Measurements from ENCODE around the gene TMEM266.

Gene TMEM266

DNA sequence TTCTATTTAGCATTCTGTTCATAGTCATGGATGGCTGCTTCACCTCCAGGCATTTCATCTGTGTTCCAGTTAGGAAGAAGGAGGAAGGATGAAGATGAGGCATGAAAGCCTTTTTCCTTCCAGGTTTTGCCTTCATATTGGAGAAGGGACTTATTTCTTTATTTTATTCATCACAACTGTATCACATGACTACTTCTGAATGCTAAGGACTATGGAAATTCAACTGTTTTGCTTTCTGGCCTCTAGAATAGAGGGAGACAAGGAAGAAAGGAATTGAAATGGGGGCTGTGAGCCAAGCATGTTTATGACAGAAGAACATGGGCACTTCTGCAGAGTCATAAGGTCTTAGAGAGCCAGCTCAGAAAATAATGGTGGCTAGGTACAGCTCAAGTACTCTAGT is 10.4 kb downstream of the TMEM266 start:
- no peak for DNase-seq

DNA sequence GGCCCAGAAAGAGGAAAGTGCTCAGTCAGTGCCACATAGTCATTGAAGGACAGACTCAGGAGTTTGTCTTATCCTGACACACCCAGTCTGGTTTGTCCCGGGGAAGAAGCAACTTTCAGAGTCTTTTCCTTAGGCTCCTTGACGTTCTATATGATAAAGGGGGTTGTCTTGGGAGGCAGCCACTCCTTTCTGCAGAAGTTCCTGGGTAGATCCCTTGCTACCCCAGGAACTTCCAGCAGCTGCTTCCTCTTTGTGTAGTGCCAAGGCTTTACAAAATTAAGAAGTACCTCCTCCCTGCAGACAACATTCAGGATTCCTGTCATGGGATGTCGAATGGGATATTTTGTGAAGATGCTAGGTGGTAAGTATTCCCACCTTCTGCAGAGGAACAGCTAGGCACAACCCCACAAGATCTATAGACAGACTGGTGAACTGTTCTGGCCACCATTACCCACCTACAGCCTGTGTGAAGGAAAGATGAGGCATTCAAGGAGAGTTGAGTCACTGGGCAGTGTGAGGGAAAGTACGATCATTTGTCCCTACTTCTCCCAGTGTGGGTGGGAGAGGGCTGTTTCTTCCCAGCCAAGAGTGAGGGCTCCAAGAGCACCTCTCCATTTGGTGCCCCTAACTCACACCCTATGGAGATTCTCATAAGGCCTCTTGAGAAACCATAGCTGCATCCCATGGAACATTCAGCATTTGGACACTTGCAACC is 11.3 kb downstream of the TMEM266 start:
- no peak for DNase-seq

DNA sequence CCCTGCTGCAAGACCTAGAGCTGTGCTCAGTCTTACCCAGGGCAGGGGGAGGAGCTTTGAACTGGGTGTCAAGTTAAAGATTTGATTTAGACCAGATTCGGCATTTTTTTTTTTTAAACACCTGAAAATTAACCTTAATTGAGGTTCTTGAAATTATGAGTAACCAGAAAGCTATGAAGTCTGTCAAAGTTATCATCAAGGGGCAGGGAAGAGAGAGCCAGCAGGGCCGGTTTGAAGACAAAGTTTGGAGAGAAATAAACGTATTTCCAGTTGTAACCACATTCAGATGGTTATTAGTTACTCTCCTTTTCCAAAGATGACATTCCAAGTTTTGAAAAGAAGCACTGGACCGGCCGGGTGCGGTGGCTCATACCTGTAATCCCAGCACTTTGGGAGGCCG is 12.0 kb downstream of the TMEM266 start:
- no peak for DNase-seq

DNA sequence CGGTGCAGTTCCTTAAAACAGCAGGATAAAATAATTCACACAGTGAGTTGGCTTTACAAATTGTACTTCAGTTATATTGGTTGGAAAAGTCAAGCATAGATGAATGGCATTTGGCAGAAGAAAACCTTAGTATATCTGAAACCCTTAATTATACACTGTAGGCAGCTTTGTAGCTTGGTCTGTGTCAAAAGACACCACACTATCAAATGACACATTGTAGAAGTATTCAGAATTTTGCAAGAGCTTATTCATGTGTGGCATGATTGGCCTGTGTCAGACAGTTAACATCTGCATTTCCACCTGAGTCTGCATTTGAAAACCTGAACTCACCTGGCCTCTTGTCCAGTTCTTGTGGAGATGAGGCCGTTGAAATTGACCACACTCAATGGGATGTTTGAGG is 13.8 kb downstream of the TMEM266 start:
- no peak for DNase-seq

DNA sequence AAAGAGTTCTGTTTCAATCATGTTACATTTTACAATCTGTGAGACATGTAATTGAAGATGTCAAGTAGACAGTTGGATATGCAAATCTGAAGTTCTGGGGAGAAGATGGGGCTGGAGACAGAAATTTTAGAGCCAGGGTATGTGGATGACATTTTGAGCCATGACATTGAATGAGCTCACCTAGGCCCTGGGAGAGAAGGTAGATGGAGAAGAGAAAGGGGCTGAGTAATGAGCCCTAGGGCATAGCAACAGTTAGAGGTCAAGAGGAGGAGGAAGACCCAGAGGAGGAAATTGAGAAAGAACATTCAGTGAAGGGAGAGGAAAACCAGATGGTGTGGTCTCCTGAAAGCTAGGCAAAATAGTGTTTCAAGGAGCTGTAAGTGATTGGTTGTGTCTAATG is 15.3 kb downstream of the TMEM266 start:
- no peak for DNase-seq

DNA sequence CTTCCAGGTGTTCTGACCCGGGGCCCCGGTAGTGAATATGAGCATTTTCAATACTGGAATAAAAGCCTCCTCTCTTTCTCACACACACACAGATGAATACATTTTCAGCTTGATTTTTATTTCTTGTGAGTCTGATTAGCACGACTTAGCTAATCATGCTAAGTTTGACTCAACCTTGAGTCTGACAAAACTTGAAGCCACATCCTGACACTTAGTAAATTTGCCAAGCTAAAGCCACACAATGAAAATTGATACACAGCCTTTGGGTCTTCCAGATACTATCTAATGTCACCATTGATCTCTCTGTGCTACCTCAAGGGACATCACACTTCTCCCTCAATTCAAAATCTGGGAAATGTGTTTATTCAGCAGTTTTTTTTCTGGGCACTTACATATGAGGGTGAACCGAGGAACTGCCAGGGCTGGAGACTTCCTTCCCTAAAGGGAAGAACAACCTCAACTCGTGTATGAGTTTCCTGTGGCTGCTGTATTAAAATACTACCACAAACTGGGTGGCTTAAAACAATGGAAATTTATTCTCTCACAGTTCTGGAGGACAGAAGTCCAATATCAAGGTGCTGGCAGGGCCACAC is 18.6 kb downstream of the TMEM266 start:
- no peak for DNase-seq

DNA sequence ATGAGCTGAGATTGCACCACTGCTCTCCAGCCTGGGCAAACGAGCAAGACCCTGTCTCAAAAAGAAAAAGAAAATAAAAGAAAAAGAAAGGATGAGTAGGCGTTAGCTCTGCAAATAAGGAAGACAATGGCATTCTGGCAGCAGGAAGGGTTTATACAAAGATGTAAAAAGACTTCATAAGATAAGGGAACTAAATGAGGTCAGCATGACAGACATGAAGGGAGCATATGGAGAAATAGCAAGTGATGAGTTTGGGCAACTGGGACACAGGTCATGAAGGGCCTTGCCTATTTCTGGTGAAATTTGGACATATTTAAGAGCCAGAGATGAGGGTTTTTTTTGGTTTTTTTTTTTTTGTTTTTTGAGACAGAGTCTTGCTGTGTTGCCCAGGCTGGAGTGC is 24.5 kb downstream of the TMEM266 start:
- DNase-seq, result no peak

DNA sequence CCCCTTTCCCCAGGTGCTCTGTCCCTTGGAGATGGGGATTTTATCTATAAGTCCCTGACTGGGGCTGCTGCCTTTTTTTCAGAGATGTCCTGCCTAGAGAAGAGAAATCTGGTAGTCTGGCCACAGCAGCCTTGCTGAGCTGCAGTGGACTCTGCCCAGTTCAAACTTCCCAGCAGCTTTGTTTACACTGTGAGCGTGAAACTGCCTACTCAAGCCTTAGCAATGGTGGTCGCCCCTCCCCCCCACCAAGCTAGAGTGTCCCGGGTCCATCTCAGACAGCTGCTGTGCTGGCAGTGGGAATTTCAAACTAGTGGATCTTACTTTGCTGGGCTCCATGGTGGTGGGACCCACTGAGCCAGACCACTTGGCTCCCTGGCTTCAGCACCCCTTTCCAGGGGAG is 38.9 kb downstream of the TMEM266 start:
- DNase-seq, result no peak

DNA sequence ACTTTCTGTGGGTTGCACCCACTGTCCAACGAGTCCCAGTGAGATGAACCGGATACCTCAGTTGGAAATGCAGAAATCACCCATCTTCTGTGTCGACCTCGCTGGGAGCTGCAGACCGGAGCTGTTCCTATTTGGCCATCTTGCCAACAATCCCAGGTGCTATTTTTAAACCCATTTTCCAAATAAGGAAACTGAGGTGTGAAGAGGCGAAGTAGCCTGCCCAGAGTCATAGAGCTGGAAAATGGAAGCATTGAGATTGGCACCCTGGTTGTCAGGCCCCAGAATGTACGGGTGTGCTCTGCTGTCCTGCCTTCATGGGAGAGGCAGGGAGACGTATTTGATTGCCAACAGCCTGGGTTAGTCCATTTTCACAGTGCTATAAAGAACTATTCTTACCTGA is 39.6 kb downstream of the TMEM266 start:
- no peak for DNase-seq

DNA sequence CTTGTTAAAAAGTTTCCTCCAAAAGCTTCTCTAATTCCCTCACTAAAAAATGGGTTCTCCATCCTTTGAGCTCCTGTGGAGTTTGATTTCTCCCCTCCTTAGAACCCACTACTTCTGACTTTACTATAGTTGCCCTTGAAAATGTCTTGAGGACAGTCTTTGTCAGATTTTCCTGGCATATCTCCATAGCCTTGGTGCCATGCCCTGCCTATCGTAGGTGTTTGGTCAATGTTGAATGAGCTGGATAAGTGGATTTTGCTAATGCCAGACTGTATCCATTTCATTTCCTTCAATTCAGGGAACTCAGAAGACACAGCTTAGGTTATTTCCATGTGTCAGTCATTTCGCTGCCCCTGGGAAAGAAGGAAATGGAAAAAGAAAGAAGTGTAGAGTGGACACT is 40.6 kb downstream of the TMEM266 start:
- DNase-seq, result no peak

DNA sequence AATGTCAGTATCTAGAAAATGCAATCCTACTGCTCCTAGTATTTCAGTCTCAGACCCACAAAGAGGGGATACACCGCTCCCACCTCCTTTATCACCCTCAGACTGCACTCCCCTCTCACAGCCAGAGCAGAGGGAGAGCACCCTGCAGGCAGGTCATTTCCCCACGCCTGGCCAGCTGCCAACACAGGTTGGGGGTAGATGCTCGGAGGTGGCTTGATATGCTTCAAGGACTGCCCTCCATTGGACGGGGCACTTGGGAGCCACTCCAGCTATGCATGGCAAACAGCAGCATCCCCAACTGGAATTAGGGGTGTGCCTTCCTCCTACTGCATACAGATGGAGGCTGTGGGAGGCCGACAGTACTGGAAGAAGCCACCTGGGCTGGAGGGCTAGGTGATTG is 41.9 kb downstream of the TMEM266 start:
- DNase-seq, result no peak

DNA sequence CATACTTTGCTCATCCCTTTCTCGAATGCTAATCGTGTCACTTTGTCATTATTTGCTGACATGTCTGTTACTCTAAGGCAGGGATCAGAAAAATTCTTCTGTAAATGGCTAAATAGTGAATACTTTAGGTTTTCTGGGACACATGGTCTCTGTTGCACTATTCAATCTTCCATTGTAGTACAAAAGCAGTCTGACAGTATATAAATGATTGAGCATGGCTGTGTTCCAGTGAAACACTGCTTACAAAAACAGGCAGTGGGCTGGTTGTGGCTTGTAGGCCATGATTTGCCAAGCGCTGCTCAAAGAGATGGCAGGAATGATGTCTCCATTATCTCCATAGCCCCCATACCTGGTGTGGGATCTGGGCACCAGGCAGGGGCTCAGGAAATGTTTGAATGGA is 45.6 kb downstream of the TMEM266 start:
- no peak for DNase-seq

DNA sequence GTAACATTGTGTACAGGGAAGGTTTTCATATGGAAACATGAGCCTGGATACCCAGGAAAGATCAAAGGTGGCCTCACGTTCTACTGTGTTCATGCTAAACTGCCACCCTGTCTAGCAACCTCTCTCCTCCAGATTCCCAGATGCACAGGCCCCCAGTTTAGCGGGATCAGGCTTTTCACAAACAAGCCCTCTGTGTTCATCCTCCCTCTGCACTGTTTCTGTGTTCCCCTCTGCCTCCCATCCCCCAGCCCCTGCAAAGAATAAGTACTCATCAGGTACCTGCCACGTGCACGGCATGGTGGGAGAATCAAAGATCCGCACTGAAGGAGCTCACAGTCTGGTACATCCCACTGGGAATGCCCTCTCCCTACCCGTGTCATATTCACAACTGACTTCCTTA is 46.1 kb downstream of the TMEM266 start:
- DNase-seq, result no peak

DNA sequence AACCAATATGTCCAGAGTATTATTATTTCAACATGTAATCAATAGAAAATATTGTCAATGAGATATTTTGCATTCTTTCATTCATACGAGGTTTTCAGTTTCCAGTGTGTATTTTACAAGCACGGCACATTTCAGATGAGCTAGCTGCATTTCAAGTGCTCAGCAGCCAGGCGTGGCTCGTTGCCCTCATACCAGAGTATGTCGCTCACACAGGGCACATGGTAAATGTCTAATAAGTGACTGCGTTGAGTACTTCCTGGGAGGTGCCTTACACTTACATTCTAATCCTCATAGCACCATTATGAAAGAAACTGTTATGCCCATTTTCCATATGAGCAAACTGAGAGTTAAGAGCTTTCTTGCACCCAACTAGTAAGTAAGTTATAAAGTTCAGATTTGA is 47.4 kb downstream of the TMEM266 start:
- no peak for DNase-seq

DNA sequence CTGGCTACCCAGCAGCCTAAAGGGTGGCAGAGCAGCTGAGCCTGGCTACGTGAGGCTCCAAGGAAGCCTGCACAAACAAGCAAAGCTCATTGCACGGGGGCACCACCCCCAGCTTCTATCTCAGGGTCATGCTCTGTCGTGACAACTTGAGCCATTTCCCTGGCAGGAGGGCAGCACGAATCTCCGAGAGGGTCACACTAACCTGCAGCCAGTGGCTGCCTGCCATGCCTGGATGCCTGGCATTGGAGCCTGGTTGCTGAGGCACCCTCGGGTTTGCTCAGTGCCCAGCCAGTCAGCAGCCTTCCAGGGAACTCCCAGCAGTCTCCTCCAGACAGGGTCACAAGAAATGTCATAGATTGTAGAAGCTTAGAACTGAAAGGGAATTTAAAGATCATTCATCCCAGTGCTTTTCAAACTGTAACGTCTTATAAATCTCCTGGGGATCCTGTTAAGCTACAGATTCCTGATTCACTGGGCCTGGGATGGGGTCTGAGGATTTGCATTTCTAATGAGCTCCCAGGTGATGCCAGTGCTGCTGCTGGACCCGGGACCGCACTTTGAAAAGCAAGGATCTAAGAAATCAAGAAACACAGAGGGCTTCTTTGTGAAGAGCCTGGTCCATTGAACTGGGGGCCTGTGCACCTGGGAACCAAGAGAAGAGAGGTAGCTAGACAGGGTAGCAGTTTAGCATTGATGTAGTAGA is 48.4 kb downstream of the TMEM266 start:
- no peak for DNase-seq

DNA sequence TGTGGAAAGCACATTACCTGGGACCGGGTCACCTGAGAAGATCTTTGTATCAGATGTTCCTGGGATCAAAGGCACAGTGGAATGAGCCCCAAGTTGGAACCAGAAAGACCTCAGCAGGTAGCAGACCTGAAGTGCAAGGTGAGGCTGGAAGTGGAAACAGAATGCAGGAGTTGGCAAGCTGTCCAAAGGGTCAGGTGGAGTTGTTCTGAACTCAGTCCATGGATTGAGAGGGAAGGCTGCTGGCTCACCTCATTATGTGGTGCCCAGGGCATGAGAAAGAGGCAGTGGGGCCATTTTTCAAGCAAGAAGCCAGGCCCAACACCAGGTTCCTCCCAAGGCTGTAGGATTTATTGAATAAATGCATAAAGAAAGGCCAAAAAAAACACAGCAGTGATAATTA is 49.3 kb downstream of the TMEM266 start:
- DNase-seq, result no peak

DNA sequence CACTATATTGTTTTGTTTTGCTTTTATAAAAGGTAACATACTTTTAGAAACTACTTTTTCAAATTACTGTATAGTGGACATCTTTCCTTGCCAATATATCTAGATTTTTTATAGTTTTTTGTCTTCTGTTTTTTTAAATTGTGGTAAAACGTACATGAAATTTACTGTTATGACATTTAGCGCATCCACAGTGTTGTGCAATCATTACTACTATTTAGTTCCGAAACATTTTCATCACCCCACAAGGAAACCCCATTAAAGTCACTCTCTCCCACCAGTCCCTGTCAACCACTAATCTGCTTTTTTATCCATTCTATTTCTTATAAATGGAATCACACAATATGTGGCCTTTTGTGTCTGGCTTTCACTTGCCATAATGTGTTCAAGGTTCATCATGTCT is 54.8 kb downstream of the TMEM266 start:
- no peak for DNase-seq

DNA sequence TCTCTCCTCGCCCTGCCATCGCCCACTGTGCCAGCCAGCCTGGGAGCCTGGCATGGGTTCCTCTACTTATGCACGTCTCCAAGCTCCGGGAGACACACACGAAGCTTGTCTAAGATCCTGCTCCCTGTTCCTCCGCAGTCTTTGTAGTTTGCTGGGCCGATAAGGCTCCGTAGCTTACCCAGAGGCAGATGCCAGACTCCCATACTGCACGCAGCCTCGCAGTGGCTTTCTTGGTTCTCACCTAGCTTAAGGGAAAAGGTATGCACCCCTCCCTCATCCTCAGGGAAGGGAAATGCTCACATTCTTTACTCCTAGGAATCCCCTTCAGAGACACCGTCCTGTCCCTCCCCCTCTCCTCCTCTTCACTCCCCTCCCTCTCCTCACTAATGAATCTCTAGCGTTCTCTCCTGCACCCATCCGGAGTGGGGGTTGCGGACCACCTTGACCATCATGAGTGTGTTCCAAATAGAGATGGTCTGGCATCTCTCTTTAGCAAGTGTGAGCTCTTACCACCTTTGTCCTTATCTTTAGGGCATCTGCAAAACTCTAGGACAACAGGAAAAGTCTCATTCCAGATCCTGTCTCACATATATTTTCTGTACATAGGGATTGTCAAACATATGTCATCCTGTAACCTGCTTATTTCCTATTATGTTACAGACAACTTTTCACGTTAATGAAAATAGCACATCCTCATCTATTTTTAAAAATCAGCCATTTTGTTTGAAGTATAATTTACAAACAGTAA is 56.5 kb downstream of the TMEM266 start:
- DNase-seq, result no peak

DNA sequence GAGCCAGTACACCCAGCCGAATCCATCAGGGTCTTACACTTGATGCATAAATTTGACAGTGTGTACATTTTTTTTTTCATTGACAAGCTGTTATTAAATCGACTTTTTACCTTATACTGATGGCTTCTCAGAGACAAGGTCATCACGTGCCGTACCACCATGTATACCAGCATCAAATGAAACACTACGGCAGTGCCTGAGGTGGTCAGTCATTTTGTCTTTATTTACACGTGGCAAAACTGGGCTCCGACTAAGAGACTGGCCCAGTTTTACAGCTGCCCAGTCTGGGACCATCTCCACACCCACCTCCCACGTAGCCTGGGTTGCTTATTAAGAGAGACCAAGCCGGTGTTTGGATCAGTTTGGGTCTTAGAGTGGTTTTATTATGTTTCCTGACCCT is 57.4 kb downstream of the TMEM266 start:
- no peak for DNase-seq

DNA sequence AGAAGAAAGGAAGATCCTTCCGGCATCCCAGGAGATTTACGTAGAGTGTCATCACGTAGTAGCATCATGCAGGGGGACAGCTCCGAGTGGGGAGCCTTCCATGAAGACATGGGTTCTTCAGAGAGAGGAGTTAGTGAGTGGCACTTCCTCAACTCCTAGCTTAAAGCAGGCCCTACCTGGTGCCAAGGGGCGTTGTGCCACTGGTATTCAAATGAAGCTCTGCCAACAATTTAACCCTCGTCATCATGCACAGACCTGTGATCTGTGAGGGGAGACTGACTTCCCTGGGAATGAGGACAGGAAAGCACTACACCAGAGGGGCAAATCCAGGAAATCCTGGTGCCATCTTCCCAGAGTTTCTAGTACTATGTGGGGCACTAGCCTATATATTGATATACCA is 59.0 kb downstream of the TMEM266 start:
- DNase-seq, result no peak

DNA sequence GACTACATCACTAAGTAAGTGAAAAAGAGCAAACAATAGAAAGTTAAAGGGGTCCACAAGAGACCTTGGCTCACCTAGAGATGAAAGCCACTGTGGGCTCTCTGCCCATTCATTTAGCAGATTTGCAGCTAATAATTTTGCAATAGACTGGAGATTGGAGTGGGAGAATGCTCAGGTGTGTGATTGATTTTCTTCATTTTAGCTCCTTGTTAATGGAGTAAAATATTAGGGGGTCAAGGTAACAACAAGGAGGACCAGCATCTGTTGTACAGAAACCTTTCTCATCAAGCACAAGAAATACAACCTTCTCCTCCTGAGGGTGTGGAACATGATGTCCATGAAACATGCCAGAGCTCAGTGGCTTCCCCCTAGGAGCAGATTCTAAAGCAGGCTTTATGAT is 63.2 kb downstream of the TMEM266 start:
- DNase-seq, result no peak

DNA sequence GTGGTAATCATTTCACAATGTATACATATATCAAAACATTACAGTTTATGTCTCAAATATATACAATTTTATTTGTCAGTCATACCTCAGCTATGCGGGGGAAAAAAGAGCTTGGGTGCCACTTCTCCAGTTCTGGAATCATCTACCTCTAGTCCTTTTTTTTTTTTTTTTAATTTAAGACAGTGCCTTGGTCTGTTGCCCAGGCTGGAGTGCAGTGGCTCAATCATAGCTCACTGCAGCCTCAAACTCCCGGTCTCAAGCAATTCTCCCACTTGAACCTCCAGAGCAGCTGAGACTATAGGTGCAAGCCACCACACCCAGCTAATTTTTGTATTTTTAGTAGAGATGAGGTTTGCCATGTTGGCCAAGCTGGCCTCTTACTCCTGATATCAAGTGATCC is 67.4 kb downstream of the TMEM266 start:
- DNase-seq, result no peak

DNA sequence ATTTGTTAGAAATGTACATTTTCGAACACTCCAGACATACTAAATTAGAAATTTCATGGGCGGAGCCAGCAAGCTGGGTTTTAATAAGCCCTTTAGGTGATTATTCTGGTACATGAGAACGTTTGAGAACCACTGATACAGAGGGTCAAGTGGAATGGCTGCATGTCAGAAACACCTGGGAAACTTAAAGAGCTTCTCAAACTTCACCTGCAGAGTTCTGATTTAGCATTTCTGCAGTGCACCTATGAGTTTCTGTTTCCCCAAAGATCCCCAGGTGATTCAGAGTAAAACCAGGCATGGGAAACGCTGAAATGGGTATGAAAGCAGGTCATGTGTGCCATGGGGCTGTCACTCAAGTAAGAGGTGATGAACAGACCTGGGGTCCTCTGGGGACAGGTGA is 68.1 kb downstream of the TMEM266 start:
- no peak for DNase-seq

DNA sequence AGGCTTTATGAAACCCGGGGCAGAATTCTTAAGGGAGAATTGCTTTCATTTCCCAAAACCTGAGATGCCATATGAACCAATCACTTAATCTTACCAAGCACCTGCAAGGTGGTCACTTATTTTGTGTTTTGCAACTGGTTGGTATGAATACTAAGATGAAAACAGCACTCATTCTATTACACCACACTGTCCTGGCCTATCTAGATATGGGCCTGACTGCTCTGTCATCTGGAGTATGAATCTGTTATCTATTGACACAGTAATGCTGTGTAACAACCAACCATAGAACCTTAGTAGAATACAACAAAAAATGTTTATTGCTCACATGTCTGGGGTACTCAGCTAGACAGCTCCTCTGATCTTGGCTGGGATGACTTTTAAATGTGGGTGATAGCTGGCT is 74.8 kb downstream of the TMEM266 start:
- no peak for DNase-seq
